HT1080 (cell line): Measurements from ENCODE around the gene TOM1L2. TPM values are rescaled to one million over a fixed set of nuclear protein-coding genes. Genes with fewer than 3 reads are reported as not detected.
"Not testable (repeated sequence)": the region's sequence is repeated elsewhere in the genome, so short reads cannot be mapped to it uniquely, and the experiment has no call there.

Source experiments
- DNase-seq: peaks from one replicate; pipeline ENCODE4 v3.0.0-alpha.2; 2015; ENCODE audit warnings: low read depth
- total RNA-seq: library from RNA; depleted of rRNA; stranded (reverse); fragments of >200 nt; shearing (Covaris generic); gene quantifications from 2 replicates; pipeline ENCODE4 v1.2.3, GENCODE V29; 2014

TOM1L2 gene
- total RNA-seq, 1 experiment from 2014 or later: 17.5 TPM

DNA sequence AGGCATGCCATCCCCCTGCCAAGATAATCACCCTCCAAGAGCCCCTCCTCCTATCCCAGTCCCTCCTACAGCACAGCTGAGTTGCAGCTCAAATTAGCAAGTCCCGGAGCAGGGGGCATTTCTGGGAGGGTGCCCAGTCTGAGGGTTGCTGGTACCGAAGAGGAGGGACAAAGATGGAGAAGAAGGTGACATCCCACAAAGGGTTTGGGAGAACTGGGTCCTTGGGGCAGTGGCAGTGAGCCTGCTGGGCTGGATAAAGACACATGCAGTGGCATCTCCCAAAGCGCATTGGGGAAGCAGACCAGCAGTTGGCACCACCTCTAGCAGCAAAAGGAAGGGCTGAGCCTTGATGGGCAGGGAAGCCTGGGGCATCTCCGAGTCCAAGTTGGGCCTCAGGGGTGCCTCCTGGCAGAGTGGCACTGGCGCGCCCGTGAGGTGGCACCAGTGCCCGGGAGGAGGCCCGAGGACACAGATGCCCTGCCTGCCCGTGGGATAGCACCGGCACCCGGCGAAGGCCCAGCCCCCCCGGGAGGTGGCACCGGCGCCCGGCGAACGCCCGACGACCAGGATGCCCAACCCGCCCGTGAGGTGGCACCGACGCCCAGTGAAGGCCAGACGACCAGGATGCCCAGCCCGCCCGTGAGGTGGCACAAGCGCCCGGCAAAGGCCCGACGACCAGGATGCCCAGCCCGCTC lies 622 bp downstream of the TOM1L2 start:
- DNase-seq: peak; percentile 20

DNA sequence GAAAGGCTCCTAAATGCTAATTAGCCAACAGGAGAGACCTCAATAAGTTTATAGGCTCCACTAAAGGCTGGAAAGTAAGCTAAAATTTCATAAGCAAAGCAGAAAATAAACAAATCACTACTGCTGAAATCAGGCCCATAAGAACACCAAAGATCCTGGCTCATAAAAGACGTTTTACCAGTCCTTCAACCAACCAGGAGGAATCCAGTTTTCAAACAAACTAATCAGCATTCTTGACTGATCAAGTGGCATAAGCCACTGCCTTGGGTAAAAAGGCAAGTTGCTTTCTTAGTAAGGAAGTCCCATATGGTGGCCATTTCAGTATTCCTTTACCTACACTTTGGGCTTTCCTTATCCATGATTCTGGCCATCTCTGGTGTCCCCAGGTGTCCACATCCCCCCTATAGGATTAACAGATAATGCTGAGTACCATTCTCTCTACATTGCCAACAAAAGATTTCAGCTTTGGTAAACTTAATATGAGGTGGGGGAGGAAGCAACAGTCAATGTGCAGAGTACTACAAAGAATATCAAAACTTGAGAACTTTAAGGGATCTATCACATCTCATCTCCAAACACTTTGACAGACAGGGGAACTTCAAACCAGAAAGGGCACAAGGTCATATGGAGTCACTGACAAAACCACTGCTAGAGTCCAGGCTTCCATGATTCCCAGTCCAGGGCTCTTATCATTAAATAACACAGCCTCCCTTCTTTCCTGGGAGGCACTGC lies 1.3 kb downstream of the TOM1L2 start:
- DNase-seq: no peak

GRCh38 chr17:17966399-17966798 lies 5.8 kb downstream of the TOM1L2 start:
- no peak for DNase-seq

- no peak for DNase-seq
Measured at GRCh38 chr17:17965152-17965721, 7.0 kb downstream of the TOM1L2 start.

DNA sequence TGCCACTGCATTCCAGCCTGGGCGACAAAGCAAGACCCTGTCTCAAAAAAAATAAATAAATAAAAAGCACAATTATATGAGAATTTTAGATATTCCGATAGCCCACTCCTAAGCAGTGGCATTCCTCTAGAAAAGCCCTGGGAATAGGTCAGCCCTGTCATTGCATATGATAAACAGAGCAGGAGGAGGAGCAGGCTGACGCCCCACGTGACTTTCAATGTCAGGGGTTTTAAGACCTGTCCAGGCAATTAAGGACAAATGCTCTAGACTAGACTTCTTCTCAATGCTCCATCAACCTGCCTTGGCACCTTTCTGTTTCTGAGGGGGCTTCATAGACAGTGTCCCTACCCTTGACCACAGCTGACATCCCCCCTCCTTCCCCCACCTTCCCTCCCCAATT lies 7.5 kb downstream of the TOM1L2 start:
- no peak for DNase-seq

- no peak for DNase-seq
Measured at GRCh38 chr17:17963694-17964436, 8.3 kb downstream of the TOM1L2 start.

GRCh38 chr17:17963066-17963465 lies 9.1 kb downstream of the TOM1L2 start:
- DNase-seq: no peak

GRCh38 chr17:17960500-17961030 lies 11.6 kb downstream of the TOM1L2 start:
- DNase-seq: no peak

GRCh38 chr17:17959520-17960361 lies 12.5 kb downstream of the TOM1L2 start:
- DNase-seq: peak; percentile 41

DNA sequence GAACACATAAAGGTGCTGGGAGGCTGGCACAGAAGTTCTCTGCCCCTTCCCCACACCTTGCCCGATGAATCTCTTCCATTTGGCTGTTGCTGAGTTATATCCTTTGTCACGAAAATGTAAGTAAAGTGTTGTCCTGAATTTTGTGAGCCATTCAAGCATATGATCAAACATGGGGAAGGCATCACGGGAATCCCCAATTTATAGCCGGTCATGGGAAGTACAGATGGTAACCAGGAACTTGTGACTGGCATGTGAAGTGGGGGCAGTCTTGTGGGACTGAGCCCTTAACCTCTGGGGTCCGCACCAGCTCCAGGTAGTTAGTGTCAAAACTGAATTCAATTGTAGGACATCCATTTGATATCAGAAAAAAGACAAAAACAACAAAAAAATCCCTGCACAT lies 13.2 kb downstream of the TOM1L2 start:
- DNase-seq: no peak

DNA sequence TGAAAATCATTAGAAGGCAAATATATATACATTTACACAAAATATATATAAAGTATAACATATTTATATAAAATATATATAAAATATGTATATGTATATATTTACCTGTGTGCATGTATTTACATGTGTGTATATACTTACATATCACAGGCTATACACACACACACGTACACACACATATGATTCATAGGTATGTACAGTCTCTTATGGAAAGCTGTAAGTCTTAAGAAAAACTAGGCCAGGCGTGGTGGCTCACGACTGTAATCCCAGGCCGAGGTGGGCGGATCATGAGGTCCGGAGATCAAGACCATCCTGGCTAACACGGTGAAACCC lies 14.7 kb downstream of the TOM1L2 start:
- DNase-seq: peak; percentile 66

GRCh38 chr17:17955790-17956341 lies 16.3 kb downstream of the TOM1L2 start:
- not testable (repeated sequence) for DNase-seq

DNA sequence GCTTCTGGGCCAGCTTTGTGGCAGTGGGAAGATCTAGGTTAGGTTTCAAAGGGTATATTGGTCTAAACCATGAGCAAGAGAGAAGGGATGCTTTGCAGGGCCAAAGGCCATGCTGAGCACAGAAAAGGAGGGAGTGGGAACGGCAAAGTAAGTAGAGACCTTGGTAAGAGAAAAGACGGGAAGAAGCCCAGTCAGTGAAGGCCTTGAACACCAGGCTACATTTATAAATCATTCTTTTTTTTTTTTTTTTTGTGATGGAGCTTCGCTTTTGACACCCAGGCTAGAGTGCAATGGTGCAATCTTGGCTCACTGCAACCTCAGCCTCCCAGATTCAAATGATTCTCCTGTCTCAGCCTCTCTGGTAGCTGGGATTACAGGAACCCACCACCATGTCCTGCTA lies 18.1 kb downstream of the TOM1L2 start:
- no peak for DNase-seq

DNA sequence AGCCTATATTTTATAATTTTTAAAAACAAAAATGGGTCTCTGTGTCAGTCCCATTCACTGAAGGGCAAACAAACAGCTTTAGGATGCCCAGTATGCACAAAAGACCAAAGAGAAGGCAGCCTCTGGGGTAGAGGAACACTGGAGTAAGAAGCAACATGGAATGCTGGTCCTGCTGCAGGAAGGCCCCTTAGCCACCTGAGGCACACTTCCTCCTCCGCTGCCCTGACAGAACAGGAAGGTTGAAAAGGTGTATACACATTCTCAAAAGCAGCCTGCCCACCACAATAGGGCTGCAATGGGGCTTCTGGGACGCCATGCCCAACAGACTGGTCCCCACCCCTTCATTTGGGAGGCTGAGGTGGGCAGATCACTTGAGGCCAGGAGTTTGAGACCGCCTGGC lies 19.5 kb downstream of the TOM1L2 start:
- DNase-seq: no peak

DNA sequence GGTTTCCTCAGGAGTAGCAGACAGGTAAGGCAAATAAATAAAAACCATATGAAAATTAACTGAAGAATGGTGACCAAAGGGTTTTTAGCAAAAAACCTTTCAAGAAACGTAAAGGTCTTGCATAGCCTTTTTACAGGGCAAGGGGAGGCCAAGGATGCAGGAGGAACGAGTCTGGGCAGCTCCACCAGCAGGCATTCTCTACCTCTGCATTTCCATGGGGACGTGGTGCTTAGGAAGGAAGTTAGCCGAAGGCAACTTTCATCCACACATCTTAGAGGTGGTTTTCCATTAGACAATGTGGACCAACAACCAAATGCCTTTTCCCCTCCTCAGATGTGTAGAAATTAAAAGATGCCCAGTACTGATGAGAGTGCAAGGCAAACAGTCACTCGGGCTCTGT lies 20.7 kb downstream of the TOM1L2 start:
- DNase-seq: no peak

- no peak for DNase-seq
Measured at GRCh38 chr17:17950806-17951205, 21.4 kb downstream of the TOM1L2 start.

DNA sequence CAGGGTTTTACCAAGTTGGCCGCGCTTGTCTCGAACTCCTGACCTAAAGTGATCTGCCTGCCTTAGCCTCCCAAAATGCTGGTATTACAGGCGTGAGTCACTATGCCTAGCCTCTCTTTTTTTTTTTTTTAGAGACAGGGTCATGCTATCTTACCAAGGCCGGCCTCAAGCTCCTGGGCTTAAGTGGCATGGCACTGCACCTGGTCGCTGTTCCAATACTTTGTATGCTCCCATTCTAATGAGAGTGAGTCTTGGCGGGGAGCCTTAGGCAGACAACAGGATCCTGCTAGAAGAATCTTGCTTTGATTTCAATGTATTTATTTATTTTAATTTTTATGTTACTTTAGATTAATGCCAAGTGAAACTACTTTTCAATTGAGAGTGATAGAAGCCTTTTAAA lies 21.9 kb downstream of the TOM1L2 start:
- no peak for DNase-seq

DNA sequence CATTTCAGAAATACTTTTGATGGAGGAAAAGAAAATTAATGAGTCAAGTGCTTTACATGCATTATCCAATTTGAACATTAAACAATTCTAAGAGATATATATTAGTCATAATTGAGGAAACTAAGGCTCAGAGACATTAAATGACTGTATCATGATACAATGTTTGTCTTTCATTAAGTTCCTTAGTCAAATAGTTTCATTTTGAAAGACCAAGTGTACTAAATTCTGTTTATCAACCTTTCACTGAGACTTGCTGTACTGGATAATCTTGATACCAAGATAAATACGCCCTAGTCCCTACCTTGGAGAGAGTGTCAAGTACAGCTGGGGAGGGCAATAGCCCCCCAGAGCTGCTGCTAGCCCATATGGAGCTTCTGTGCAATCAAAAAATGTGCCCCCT lies 24.2 kb downstream of the TOM1L2 start:
- no peak for DNase-seq

DNA sequence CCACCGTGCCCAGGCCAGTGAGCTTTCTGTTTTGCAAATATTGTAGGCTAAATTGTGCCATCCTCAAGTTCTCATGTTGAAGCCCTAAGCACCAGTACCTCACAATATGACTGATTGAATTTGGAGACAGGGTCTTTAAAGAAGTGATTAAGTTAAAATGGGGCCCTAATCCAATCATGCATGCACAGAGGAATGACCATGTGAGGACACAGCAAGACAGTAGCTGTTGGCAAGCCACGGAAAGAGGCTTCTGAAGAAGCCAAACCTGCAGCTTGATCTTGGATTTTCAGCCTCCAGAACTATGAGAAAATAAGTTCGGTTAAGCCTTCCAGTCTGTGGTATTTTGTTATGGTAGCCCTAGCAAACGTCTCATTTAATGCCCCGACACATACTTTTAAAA lies 24.9 kb downstream of the TOM1L2 start:
- DNase-seq: no peak

DNA sequence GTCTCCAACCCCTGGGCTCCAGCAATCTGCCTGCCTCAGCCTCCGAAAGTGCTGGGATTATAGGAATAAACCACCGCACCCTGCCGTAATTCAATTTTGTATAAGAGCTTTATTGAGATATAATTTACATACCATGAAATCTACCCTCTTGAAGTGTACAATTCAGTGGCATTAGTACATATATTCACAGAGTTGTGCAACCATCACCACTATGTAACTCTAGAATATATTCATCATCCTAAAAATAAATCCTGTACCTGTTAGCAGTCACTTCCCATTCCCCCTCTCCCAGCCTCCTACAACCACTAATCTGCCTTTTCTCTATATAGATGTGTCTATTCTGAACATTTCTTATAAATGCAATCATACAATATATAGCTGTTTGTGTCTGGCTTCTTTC lies 26.1 kb downstream of the TOM1L2 start:
- DNase-seq: no peak

DNA sequence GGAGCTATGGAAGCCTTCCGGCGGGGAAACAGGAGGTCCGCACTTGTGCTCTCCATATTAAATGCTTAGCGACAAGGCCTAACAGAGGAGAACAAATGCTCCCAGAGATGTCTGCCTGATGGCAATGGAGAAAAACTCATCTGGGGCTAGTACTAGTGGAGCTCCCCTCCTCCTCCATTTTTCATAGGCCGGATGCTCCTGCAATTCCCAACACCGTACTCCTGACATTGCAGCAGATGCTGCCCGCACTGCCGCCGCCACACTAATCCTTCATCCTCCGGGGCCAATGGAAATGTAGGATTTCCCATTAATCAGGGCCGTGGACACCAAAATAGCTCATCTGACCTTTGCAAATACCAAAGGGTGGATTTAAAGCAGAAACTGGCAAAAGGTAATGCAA lies 27.5 kb downstream of the TOM1L2 start:
- DNase-seq: no peak
